HG03159 (cell line): Measurements from ENCODE around the gene MECR.

ENCODE experiments used
- ATAC-seq: cut with Tn5 transposase; IDR thresholded peaks from one replicate; pipeline ENCODE4 v1.9.1; 2021; ENCODE audit warnings: mild to moderate bottlenecking, moderate library complexity; ENCODE audit not compliant: unreplicated experiment

Gene MECR

GRCh38 chr1:29256394-29256793, 25.7 kb upstream of the MECR start:
- ATAC-seq, result no peak

DNA sequence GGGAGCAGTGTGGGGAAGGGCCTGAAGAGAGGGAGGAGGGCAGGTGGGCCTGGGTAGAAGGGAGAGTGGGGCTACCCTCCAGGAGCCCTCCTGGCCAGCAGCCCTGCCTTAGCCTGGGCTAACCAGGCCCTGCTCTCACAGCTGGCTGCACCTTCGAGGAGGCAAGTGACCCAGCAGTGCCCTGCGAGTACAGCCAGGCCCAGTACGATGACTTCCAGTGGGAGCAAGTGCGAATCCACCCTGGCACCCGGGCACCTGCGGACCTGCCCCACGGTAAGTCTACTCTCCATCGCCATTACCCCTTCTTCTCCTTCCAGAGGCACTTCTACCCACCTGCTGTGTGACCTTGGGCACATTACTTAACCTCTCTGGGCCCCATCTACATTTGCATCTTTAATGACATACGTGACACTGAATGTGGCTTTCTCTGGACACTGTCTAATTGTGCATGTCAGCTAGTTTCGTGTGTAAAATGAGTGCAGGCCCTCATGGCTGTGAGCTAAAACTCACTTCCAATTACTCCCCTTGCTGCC, 24.5 kb upstream of the MECR start:
- no peak for ATAC-seq

- ATAC-seq, result no peak
Measured at GRCh38 chr1:29254346-29254745, 23.6 kb upstream of the MECR start.

DNA sequence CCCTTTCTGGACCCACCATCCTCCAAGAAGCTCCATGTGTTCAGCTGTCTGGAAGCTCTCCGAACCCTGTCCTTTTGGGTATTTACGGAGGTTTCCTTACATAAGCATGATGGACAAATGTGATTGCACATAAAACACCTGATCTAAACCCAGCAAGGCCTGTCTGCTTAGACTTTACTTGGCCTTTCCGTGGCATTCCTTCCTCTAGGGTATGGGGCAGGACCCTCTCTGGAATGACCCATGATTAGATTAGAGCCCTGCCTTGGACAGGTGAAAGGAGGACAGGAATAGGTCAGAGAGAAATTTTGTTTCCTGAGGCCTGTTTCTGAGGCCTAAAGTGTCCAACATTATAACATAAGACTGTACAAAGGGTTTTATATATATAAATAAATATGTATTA, 22.4 kb upstream of the MECR start:
- ATAC-seq, result no peak

GRCh38 chr1:29251164-29252124, 20.7 kb upstream of the MECR start:
- ATAC-seq, result no peak

DNA sequence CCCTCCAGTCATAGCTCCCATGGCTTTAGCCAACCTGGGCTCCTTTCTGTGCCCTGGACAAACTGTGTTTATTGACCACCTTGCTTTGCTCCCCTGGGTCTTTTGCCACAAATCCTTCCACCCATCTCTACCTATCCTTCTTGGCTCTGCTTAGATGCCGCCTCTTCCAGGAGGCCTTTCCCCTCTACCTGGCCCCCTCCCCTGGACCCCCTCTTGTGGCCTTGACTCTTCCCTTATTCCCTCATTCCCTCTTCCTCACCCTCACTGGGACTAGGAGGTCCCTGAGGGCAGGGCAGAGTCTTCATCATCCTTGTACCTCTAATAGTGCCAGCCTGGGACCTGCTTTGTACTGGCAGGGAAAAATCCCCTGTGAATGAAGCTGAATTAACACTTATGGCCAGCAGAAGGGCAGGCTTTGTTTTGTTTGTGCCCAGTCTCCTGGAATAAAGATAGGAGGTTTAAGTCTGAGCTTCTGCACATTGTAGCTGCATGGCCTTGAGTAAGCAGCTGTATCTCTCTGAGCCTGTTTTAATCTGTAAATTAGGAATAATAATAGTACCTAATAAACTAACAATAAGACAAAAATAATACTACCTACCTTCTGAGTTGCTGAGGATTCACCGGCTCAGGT, 19.3 kb upstream of the MECR start:
- ATAC-seq, result no peak

- ATAC-seq, result no peak
Measured at GRCh38 chr1:29249170-29249691, 18.5 kb upstream of the MECR start.

- no peak for ATAC-seq
Measured at GRCh38 chr1:29248409-29248808, 17.7 kb upstream of the MECR start.

- no peak for ATAC-seq
Measured at GRCh38 chr1:29247571-29248273, 17.0 kb upstream of the MECR start.

DNA sequence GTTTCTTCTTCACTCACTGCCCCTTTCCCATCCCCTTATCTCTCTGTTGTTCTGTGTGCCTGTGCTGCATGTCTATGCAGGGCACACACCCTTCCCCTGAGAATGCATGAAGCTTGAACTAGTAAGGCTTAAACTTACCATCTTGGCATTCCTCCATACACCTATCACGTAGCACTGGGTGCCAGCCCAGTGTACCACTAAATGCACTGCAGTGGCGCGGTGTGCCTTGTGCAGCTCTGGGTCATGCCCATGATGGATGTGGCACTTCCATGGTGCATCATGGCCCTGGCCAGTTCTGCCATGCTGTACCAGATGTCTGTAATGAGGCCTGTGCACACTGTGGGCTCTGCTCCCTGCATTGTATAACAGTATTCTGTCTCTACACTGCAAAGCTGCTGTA, 16.3 kb upstream of the MECR start:
- no peak for ATAC-seq

DNA sequence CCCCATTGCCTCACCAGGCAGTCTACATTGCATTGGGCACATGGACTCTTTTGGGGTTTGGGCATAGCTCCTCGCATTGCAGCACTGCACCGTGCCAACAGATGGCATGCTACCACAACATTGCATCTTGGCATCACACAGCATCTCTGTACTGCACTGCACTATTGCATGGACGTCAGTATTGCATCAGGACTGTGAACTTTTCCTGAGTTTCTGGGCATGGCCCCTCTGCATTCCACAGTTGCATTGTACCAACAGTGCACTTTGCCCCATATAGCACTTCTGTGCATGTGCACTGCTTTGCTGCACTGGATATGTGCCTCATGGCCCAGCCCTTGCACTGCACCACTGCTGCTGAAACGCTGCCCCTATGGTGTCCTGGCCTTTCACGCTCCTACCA, 15.1 kb upstream of the MECR start:
- ATAC-seq, result no peak

DNA sequence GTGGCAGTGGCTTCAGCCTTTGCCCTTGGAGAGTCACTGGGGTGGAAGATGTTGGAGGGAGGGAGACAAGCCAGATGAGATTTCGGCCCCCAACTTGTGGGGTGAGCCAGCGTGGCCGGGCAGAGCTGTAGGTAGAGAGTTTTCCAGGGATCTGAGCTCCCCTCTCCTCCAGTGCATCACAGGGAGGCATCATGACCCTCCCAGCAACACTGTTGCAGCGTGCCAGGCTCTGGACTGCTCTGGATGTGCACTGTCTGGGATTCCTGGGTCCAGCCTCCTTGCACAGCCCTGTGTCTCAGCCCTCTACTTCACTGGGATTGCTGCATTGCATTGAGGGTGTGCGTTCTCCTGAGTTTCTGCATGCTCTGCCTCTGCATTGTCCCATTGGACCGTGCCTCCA, 14.5 kb upstream of the MECR start:
- ATAC-seq, result no peak

DNA sequence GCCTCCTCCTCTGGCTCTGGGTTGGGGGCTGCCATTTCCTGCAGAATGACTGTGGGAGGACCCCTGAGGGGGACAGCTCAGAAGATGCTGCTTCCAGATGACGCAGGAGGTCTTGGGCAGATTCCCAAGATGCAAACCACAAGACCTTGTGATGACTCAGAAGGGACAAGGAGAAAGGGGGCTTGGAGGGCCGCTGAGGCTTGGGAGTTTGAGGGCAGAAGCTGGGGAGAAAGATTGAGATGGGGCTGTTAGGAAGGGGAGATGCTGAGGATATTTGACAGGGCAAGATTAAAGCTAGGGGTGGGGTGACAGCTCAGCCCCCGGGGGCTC, 13.1 kb upstream of the MECR start:
- no peak for ATAC-seq

GRCh38 chr1:29243023-29243870, 12.5 kb upstream of the MECR start:
- no peak for ATAC-seq

- no peak for ATAC-seq
Measured at GRCh38 chr1:29240986-29241385, 10.3 kb upstream of the MECR start.

DNA sequence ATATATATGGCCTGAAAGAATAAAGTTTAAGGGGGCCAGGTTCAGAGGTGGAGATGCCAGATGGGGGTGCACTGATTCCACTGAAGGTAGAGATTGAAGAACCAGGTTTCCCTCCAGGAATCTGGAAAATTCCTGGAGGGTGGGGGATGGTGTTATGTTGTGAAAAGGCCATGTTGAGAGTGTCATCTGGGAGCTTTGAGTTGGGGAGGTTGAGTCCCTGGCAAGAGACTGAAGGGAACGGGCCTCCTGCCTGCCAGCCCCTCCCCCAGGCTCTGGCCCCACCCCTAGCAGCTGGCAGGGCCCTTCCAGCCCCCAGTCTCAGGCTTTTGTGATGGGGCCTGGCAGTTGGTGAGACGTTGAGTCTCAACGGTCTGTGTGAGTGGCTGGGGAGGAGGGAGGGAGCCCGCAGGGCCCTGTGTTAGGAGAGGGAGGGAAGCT, 9.7 kb upstream of the MECR start:
- ATAC-seq, result no peak

DNA sequence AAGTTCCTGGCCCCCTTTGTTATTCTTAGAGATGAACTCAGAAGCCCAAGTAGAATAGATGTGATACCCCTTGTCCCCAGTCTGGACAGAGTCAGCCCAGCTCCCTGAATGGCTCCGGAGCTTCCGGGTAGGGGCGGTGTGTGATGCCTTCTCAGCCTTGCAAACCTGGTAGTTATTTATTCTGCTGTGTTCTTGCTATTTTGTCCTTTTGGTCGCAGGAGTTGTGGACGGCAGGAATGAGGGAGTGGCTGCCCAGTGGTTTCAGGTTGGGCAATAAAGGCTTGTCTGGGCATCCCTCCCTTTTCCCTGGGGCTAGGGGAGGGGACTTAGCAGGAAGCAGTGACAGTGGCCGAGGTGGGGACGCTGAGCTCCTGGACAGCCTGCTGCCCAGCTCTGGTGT, 8.4 kb upstream of the MECR start:
- ATAC-seq, result no peak

DNA sequence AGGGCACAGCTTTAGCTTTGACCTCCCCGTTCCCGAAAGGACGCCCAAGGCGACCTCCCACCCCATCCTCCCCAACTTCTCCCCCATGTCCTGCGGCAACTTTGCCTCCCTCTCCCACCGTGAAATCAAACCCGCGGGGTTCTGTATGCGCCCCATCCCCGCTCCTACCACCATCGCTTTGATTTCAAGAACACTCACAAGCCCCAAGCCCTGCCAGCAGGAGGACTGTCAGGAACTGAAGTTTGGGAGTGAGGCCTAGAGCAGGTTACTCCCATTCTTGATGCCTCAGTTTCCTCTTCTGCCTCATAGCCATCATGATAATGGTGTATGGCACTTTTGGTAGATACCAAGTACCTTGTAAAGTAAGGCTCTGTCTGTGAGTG, 7.9 kb upstream of the MECR start:
- ATAC-seq, result no peak

DNA sequence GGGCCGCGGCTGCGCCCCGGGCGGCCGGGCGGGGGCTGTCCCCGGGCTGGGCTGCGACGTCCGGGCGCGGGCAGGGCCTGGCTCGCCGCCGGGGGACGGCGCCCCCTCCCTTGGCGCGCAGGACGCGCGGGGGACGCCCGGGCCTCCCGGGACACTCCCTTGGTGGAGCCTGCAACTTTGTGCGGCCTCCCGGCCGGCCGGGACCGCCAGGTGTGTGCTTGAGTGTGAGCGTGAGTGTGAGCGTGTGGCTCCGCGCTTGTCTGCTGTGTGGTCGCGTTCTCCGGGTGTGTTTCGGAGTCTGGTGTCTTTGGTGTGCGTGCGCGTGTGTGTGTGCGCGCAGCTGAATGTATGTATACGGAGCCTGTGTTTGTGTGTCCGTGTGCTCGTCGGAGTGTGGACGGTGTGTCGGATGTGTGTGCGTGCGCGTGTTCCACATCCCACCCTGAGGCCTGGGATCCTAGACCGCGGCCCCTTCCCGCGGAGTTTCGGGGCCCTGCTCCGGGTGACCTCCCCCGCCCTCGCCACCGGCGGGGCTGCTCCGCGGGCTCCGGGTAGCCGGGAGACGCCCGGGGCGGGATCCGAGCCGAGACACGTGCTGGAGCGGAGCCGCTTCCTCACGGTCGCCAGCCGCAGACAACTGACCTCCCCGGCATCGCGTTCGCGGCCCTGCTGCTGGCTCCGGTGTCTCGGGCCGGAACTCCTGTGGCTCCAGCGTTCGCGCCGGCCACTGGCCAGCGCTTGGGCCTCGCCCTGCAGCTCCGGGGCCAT, 7.3 kb upstream of the MECR start:
- no peak for ATAC-seq
